Peyer's patch (tissue), 4 donors: ENCODE data around the gene SUPT16H.

ENCODE experiments used
- CTCF ChIP-seq, 6 experiments: fragments of 450-650 bp in 4 of 6; fragments of 200-600 bp in 2 of 6; sonication (generic) in 1 of 6; IDR thresholded peaks; one replicate each; pipeline ENCODE4 v1.5.1; 2017 to 2019; ENCODE audit warnings: antibody characterized with exemption in 6 of 6, mild to moderate bottlenecking in 3 of 6, moderate library complexity in 1 of 6
- POLR2A ChIP-seq, 2 donors: fragments of 450-650 bp; IDR thresholded peaks; one replicate each; pipeline ENCODE4 v1.5.1; 2017; ENCODE audit warnings: antibody characterized with exemption in 2 of 2, mild to moderate bottlenecking in 2 of 2, moderate library complexity in 2 of 2

GRCh38 chr14:21419528-21419927, 35.7 kb upstream of the SUPT16H start:
- TF ChIP-seq POLR2A (IDR thresholded peaks at IDR 0.05) = no peak
- TF ChIP-seq CTCF (IDR thresholded peaks at IDR 0.05) = no peak
